GM18861 (cell line): ENCODE data around the gene BAZ2B.
A peak's percentile ranks its signal among the peaks of the same experiment; 100 is the strongest.

Experiments
- ATAC-seq: cut with Tn5 transposase; IDR thresholded peaks from one replicate; pipeline ENCODE4 v1.9.1; 2021; ENCODE audit not compliant: unreplicated experiment

Gene BAZ2B

DNA sequence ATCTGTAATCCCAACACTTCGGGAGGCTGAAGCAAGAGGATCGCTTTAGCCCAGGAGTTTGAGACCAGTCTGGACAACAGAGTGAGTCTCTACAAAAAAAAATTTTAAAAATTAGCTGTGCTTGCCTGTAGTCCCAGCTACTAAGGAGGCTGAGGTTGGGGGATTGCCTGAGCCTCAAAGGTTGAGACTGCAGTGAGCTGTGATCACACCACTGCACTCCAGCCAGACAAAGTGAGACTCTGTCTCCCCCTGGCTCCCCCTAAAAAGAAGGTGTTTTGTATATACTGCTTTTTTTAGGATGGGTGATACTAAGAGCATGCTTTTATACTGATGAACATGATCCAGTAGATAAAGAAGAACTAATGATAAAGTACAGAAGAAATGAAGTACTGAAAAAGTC, 145.0 kb downstream of the BAZ2B start:
- no peak for ATAC-seq

DNA sequence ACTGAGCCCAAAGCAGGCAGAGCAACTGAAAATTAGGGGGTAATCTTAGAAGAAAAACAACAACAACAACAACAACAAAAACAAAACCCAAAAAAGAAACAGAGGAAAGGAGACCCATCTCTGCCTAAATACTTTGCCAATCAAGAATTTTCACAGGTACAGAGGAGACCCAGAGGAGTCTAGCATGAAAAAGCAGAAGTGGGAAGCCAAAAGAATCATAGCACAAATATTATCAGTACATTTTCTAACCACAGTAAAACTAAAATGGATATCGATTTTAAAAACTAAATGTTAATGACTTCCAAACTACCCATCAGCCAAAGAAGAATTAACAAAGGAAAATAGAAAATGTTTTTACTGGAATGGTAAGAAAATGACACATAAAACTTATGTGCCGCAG, 148.1 kb downstream of the BAZ2B start:
- no peak for ATAC-seq

DNA sequence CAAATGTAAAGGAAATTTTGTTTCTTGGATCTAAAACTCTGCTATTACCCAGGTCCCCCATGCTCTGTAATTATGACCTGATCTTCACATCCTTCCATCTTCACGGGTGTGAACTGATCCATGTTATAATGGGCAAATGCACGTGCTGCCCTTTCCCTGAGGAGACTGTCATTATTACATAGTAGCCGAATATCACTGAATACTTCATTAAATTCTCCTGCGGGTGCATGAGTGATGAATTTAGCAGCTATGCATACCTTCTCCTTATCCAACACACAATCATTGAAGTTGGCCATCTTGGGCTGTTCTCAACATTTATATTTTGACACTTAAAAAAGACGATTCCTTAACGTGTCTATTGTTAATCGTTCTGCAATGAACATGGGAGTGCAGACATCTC, 153.4 kb downstream of the BAZ2B start:
- ATAC-seq: no peak

DNA sequence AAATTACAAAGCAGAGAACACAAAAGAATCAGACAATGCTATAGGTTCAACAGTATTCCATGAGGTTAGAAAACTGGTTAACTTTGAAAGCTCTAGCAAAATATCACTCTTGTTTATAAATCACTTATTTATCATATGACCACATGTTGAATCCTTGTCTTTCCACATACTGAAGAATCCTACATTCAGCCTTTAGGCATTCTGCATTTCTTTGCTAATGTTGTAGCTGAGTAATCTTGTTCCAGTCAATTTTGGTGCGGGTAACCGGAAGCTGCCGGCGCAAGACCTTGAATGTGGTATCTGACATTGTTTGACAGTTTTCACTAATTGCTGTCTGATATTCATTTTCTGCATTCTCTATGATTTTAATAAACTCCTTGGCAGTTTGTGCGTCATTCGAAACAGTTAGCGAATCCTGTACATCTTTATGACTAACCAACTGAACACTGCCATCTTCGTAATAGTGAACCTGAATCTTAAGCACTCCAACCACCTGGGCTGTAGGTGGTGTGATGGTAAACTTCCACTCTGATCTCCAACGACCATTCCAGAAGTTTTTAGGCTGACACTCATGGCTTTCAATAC, 154.1 kb downstream of the BAZ2B start:
- no peak for ATAC-seq

DNA sequence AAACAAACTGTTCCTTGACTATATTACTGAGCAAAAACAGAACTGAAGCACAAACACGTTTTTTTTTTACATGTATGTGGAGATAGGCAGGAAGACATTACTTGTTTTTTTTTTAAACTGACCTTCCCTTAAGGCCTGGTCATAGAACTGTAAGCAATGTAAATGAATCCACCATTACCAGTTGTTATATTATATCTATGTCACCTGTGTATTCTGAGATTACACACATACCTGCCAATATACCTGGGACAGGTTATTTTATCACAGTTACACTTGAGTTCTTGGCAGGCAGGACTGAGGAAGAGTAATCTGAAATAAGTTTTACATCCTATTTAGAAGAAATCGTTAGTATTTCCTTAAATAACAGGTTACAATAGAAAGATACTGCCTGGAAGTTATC, 155.3 kb downstream of the BAZ2B start:
- ATAC-seq: no peak

DNA sequence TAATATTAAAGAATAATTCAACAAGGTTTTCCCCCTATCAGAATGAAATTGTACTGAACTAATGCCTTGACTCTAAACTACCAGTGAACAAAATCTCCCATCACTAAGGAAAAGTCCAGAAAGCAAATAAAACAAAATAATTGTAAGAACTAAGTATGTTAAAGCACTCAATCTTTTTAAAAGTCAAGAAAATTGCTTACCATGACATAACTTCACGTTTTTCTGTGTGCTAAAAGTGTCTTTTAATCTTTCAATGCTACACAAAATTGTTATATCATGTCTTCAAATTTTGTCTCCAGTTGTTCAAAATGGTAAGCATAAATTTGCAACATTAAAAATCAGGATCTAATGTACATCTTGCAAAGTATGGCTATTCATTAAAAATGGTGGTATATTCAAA, 156.1 kb downstream of the BAZ2B start:
- no peak for ATAC-seq

DNA sequence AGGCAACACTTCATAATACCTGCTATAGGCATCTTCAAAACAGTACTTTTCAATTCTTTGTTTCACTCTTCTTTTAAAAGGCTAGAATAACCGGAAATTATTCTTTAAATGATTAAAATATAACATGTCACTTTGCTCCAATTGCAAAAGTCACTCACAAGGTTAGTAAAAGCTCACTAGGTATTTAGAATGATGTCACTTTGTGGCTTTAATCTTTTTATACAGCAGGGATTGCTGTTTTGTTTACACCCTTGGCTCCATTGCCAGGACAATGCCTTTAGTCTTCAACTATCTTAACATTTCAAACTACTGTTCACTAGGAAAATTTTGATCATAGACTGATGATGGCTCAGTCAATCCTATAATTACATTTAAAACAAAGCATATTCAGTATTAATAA, 157.1 kb downstream of the BAZ2B start:
- no peak for ATAC-seq

DNA sequence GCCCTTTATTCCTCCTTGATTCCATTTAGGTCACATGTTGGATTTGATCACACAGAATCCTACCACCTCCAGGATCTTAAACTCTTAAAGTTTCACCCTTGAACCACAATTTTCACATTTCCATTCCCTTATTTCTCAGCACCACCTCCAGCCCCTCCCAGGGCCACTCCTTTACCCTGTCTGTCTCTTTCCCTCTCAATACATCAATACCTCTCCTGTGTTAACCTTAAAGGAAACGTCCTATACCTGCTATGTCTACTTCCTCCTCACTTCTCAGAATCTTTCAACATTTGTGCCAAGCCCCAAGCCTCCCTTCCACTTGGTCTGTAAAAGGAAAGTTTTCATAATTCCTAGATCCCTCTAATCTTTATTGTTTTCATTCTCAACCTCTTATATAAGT, 158.8 kb downstream of the BAZ2B start:
- ATAC-seq: no peak

DNA sequence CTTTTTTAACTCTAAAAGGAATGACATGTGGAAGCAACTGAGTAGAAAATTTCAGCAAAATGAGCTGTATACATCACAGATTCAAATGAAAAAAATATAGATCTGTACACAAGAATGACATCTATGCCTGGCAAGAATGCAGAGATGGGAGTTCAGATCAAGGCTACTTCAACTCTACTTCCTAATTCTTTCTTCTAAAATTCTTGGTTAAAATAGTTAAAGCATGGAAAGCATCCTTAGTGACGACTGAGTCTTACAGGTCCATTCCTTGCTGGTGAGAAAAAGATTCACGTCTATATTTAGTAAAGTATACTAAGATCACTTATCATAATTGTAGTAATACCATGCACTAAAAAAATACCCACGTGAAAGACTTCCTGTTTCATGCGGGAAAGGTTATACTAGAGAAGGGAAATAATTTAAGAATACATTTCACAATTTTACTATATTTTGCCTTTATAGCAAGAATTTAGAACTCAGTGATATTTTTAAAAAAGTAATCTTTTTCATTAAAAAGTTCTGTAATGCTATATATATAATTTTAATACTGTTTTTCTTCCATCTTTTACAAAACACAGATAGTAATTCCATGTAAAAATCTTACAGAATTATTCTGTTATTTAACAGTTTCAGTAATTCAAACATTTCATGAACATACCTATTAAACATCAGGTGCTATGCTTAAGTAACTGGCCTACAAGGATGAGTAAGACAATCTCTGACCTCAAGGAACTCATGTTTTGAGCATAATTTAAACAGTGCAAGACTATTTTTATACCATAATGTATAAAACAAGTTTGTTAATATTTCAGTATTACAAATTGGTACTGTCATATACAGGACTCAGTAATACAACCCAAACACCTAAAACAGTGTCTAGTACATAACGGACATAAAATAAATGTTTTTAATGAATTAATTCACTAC, 159.6 kb downstream of the BAZ2B start:
- ATAC-seq: peak; percentile 40

DNA sequence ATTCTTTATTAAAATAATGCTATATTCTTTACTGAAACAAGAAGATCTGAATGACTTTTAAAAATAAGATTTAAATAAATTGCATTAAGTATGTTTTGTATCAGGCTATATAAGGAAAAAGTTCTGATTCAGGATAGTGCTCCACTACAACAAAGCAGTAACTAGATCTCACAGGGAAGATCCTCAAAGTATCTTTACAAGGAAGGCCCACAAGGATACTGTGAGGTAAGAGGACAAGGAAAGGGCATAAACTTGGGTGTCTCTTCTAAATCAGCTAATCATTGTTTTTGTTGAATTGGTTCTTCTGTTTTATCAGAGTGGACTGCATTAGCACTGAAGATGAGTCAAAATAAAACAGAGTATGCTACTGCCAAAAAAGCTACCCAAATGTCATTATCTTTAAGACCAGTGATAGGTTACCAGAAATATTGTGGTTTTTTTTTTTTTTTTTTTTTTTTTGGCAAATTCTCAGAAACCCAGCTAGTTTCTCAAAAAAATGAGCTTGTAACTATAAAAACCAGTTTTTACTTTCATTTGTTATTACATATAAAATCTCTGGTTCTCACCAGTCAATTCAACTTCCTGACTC, 160.9 kb downstream of the BAZ2B start:
- ATAC-seq: peak; percentile 50

DNA sequence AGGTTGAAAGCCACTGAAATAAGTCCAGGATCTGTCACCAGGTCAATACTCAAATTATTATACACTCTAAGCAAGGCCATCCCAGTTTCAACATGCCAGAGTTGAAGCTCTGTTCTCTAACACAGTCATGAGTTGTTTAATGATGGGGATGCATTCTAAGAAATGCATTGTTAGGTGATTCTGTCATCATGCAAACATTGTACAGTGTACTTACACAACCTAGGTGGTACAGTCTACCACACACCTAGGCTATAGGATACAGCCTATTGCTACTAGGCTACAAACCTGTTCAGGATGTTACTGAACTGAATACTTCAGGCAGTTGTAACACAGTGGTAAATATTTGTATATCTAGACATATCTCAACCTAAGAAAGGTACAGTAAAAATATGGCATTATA, 162.2 kb downstream of the BAZ2B start:
- ATAC-seq: no peak

DNA sequence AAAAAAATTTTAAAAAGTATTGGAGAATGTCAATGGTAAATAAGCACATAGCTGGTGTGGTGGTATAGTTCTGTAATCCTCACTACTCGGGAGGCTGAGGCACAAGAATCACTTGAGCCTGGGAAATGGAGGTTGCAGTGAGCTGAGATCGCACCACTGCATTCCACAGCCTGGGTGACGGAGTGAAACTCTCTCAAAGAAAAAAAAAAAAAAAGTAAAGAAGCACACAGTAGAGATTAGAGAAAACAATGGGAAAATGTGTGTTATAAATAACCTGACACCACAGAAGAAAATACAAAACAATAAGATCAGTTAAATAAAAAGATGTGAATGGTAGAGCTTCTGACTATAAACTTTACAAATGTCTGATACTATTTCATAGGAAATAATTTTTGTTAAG, 166.2 kb downstream of the BAZ2B start:
- no peak for ATAC-seq

DNA sequence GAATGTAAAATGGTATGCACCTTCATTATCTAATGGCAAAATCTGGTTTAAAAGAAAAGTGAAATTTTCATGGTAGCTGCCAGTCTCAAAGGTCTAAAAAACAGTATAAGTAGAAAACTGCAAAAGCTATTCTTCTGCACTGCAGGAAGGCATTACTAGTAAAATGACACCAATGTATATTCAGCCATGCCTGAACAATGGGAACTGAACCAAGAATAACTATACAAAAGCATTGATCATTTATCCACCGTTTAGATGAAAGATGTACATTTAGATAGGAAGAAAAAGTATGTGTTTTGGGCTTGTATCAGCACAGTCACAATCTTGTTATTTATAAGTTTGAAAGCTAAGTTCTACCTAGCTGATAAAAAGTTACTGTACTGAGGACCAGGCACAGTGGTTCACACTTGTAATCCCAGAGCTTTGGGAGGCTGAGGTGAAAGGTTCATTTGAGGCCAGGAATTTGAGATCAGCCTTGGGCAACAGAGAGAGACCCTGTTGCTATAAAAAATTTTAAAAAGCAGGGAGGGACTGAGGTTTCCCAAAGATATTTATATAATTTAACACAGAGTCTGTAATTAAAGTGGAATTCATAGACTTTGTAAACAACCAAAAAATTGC, 166.7 kb downstream of the BAZ2B start:
- no peak for ATAC-seq

DNA sequence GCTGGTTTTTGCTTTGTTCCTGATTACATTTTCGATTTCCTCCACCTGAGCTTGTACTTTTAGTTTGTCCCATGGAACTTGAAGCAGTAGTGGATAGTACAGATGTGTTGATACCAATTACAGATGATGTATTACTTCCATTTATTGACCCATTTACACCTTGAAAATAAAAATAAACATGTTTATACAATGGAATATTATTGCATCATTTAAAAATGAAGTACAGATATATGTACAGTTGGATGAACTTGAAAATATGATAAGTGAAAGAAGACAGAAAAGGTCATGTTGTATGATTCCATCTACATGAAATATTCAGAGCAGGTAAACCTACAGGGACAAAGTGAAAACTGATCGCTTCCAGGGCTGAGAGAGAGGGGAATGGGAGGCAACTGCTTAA, 169.5 kb downstream of the BAZ2B start:
- ATAC-seq: no peak

DNA sequence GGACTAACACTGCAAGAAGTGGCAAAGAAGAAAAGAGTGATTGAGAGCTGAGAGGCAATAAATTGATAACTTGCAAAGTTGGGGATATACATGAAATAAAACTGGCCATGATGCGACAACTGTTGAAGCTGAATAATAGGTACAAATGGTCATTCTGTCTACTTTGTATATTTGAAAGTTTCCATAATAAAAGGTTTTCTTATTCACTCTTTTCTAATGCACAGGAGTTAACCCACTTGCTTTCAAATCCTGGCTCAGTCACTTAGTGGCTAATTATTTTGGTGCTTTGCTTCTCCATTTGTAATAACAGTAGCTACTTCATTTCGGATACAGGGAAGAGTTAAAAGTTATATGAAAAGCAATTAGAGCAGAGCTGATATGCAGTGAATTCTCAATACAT, 170.1 kb downstream of the BAZ2B start:
- no peak for ATAC-seq

DNA sequence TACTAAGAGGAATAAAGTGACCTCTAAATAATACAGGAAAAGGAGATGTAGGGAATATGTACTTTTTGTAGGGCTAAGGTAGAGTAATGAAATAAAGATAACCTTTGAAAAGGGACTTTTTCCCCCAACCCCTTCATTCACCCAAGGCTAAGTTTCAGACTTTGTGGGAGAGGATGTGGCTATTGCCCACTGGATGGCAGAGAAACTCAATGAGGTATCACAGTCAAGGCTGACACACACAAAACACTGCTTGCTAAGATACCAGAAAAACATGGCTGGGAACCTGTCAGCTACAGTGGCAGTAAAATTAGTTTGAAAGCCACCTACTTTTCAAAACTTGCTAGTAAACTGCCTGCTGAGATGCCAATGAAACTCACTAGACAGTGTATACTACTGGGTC, 171.0 kb downstream of the BAZ2B start:
- ATAC-seq: peak; percentile 57

DNA sequence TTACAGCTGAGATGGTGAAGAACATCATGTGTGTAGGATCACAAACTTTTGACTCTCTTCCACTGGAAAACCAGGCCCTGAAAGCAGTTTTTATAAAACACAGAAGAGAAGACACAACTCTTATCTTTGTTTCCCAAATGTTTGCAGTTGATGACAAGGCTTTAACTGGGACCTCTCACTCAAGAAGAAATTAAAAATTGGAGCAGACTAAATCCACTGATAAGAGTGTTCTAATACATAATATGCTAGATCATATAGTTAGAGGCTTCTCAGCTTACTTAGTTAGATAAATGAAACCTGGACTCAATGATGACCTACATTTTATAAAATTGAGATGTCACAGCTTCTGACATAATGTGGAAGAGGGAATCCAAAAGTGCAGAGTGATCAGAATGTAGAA, 171.6 kb downstream of the BAZ2B start:
- ATAC-seq: no peak

DNA sequence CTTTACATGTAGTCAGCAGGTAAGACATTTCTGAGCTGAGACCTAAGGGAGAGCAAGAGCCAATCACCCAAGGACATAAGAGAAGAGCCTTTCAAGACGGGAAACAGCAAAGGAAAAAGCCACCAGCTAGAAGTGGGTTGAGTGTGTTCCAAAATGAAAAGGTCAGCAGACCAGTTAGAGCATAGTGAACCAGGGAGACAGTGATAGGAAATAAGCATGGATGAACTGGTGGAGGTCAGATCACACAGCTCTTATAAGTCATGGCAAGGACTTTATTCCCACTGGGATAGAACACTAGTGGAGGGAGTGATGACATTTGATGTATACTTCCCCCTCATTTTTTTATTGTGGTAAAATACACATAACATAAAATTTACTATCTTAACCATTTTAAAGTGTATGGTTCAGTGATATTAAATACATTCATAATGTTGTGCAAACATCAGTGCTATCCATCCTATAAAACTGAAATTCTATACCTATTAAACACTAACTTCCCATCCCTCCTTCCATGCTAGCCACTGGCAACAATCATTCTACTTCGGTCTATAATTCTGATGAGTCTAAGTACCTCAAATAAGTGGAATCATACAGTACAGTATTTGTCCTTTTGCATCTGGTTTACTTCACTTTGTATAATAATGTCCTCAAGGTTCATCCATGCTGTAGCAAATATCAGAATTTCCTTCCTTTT, 174.0 kb downstream of the BAZ2B start:
- no peak for ATAC-seq

DNA sequence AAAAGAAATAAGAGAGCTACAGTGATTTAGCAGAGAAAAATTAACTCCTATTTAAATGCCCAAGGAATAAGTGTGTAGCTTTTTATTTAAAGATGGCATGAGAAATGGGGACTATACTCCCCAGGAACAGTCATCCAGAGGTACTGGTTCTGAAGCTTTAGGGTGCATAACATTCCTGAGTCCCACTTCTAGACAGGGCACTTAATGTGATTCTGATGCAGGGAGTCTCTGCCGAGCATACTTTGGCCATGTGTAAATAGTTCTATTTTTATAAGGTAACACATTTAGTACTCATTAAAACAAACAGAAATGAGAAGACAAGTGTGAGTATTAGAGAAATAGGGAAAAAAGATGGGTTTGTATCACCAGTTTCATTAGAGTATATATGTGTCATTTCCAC, 175.2 kb downstream of the BAZ2B start:
- no peak for ATAC-seq

DNA sequence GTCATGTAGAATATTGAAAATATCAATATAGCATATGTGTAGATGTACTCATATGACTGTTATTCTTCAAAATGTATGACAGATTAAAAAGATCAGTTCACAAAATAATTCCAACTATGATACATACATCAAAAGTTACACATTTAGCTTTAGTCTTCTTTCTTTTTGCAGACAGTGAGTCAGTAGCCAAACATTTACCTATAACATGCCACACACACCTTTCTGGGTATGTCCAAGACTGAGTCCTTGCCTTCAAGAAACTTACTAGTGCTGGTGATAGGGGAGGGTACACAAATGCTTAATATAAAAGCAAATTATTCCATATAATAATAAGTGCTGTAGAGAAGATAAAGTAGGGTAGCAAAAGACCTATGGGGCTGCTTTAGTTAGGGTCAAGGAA, 176.9 kb downstream of the BAZ2B start:
- no peak for ATAC-seq

DNA sequence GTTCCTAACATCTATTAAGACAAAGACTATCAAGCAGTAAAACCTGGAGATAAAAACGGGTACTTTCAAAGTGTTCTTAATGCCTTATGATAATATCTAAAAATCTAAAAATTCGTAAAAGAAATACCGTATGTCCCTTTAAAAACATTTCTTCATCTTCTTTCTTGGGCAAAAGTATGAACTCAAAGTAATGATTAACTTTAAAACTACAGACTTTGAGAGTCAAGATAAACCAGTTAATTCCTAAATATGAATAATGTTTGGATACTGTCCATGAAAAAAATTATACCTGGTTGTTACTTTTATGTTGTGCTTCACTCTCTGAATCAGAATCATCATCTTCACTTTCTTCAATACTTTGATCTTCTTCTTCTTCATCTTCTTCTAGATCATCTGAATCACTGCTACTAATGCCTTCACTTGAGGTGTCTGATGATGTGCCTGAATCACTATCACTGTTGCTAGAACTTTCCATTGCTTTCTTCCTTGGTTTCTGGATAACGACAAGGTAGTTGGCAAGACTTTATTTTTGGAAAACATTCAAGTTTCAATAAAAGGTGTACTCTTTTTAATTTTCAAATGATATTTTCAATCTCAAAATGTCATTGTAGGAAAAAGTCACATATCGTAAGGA, 177.5 kb downstream of the BAZ2B start:
- no peak for ATAC-seq
